Measurements from ENCODE around the gene MAST3.
A peak's percentile ranks its signal among the peaks of the same experiment; 100 is the strongest.
"Not testable (repeated sequence)": the region's sequence is repeated elsewhere in the genome, so short reads cannot be mapped to it uniquely, and the experiment has no call there.

The MAST3 gene

DNA sequence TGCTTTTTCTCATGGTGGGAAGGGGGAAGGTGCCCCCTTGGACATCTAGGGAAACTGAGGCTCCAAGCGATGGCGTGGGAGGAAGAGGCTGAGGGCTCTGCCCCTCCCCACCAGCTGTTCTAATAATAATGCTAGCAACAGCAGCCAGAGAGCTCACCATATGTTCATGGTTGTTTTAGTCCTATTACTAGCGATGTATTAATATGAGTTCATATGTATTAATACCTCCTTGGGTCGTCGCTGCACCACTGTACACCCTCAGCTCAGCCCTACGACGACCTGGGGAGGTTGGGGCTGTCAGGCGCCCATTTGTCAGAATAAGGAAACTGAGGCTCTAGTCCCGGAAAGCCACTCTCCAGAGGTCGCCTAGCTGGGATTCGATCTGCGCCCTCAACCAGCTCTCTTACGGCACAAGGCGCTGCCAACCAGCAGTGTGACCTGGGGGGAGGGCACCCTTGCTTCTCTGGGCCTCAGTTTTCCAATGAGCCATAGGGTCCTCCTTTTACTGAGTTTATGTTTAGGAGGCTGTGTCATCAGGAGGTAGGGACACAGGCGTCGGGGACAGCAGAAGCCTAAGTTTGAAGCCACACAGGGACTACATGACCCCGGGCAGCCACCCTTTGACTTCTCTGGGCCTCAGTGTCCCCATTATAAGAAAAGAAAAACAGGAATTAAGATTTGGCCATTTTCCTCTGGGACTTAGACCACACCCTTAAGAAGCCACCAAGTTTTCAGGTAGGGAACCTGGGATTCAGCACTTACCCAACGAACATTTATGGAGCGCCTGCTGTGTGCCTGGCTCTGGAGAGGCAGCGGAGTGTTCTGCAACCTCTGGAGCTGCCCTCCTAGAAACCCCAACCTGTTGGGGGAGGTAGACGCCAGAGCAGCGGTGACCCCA lies 664 bp downstream of the MAST3 start:
- peak; percentile 81; the same call in 1 of the 2 replicates for TF ChIP-seq POLR2A (IDR thresholded peaks at IDR 0.05; ENCODE audit: low read depth, low read length)
- TF ChIP-seq POLR2AphosphoS5 (IDR thresholded peaks at IDR 0.05; ENCODE audit: low read depth, low read length), result no peak
- FAIRE-seq (peak; percentile 48), DNase-seq (ENCODE audit: insufficient read length, low spot score) (no peak)

- DNase-seq (ENCODE audit: insufficient read length, low spot score) (peak; percentile 75), FAIRE-seq (peak; percentile 93)
- TF ChIP-seq SPI1 (IDR thresholded peaks at IDR 0.05; ENCODE audit: low read depth, low read length), result peak; percentile 90
- peak; percentile 57; the same call in 1 of the 2 replicates for TF ChIP-seq POLR2AphosphoS5 (IDR thresholded peaks at IDR 0.05; ENCODE audit: low read depth, low read length)
- peak; percentile 73 for TF ChIP-seq TAF1 (IDR thresholded peaks at IDR 0.05; ENCODE audit: low read depth, low read length)
- TF ChIP-seq POLR2A (IDR thresholded peaks at IDR 0.05; ENCODE audit: low read depth, low read length), result no peak; the same call in 1 of the 2 replicates
- peak; percentile 25; the same call in 1 of the 2 replicates for TF ChIP-seq POU2F2 (IDR thresholded peaks at IDR 0.05; ENCODE audit: low read depth, low read length)
- peak; percentile 99 for TF ChIP-seq PAX5 (IDR thresholded peaks at IDR 0.05; ENCODE audit: insufficient read depth, low read length, severe bottlenecking)
These were observed 1.5 kb downstream of the MAST3 start for GRCh38 chr19:18098891-18099622.

GRCh38 chr19:18099623-18099995 lies 2.0 kb downstream of the MAST3 start:
- DNase-seq (ENCODE audit: insufficient read length, low spot score) (no peak), FAIRE-seq (no peak)
- TF ChIP-seq TAF1 (IDR thresholded peaks at IDR 0.05; ENCODE audit: low read depth, low read length) (no peak), POLR2AphosphoS5 (IDR thresholded peaks at IDR 0.05; ENCODE audit: low read depth, low read length) (no peak), POLR2A (IDR thresholded peaks at IDR 0.05; ENCODE audit: low read depth, low read length) (no peak), POU2F2 (IDR thresholded peaks at IDR 0.05; ENCODE audit: low read depth, low read length) (no peak), PAX5 (IDR thresholded peaks at IDR 0.05; ENCODE audit: insufficient read depth, low read length, severe bottlenecking) (no peak), SPI1 (IDR thresholded peaks at IDR 0.05; ENCODE audit: low read depth, low read length) (no peak)

DNA sequence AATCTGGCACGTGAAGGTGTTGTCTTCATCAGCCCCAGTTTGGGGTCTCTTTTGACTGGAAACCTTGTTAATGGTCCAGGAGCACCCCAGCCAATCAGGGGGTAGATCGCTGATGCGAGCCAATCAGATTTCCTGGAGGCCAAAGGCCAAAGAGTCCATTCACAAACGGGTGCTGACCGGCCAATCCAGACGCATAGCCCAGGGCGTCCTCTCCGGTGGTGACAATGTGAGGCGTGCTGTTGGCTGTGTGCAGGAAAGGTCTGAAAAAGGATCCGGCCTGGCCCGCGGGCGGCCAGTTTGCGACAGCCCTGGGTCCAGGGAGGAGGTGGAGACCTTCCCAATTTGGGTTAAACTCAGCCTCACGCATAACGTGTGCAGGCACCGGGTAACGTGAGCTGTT lies 3.1 kb downstream of the MAST3 start:
- no peak for DNase-seq (ENCODE audit: insufficient read length, low spot score)
- peak; percentile 56 for FAIRE-seq

GRCh38 chr19:18101268-18101667 lies 3.7 kb downstream of the MAST3 start:
- FAIRE-seq (no peak), DNase-seq (ENCODE audit: insufficient read length, low spot score) (no peak)
- TF ChIP-seq POLR2A (IDR thresholded peaks at IDR 0.05; ENCODE audit: low read depth, low read length) (no peak), TAF1 (IDR thresholded peaks at IDR 0.05; ENCODE audit: low read depth, low read length) (no peak), SPI1 (IDR thresholded peaks at IDR 0.05; ENCODE audit: low read depth, low read length) (no peak), POU2F2 (IDR thresholded peaks at IDR 0.05; ENCODE audit: low read depth, low read length) (no peak), PAX5 (IDR thresholded peaks at IDR 0.05; ENCODE audit: insufficient read depth, low read length, severe bottlenecking) (no peak), POLR2AphosphoS5 (IDR thresholded peaks at IDR 0.05; ENCODE audit: low read depth, low read length) (no peak)

More for the DNA sequence above, 3.1 kb downstream of the MAST3 start:
- no peak for TF ChIP-seq TAF1 (IDR thresholded peaks at IDR 0.05; ENCODE audit: low read depth, low read length)
- TF ChIP-seq POLR2A (IDR thresholded peaks at IDR 0.05; ENCODE audit: low read depth, low read length), result no peak
- TF ChIP-seq POU2F2 (IDR thresholded peaks at IDR 0.05; ENCODE audit: low read depth, low read length), result no peak
- TF ChIP-seq PAX5 (IDR thresholded peaks at IDR 0.05; ENCODE audit: insufficient read depth, low read length, severe bottlenecking), result no peak
- TF ChIP-seq POLR2AphosphoS5 (IDR thresholded peaks at IDR 0.05; ENCODE audit: low read depth, low read length), result no peak
- no peak for TF ChIP-seq SPI1 (IDR thresholded peaks at IDR 0.05; ENCODE audit: low read depth, low read length)

GRCh38 chr19:18102916-18103542 lies 5.5 kb downstream of the MAST3 start:
- no peak for DNase-seq (ENCODE audit: insufficient read length, low spot score)
- TF ChIP-seq SPI1 (IDR thresholded peaks at IDR 0.05; ENCODE audit: low read depth, low read length) (no peak), TAF1 (IDR thresholded peaks at IDR 0.05; ENCODE audit: low read depth, low read length) (no peak), POLR2A (IDR thresholded peaks at IDR 0.05; ENCODE audit: low read depth, low read length) (no peak), POLR2AphosphoS5 (IDR thresholded peaks at IDR 0.05; ENCODE audit: low read depth, low read length) (no peak)
- no peak for FAIRE-seq

DNA sequence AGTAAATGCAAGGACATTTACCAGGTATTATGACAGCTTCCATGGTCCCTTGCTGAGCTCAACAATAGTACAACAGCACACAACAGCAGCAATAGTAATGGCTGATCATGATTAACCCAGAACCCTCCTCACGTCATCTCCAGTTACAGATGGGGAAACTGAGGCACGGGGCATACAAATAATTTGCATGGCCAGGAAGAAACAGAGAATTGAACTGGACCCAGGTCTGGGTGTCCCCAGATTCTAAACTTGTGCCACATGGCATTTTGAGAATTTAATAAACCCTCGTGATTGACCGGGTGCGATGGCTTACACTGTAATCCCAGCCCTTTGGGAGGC lies 7.2 kb downstream of the MAST3 start:
- DNase-seq (ENCODE audit: insufficient read length, low spot score), result no peak
- FAIRE-seq, result no peak
- no peak for TF ChIP-seq SPI1 (IDR thresholded peaks at IDR 0.05; ENCODE audit: low read depth, low read length)
- TF ChIP-seq POLR2A (IDR thresholded peaks at IDR 0.05; ENCODE audit: low read depth, low read length), result no peak
- TF ChIP-seq PAX5 (IDR thresholded peaks at IDR 0.05; ENCODE audit: insufficient read depth, low read length, severe bottlenecking), result no peak
- no peak for TF ChIP-seq POU2F2 (IDR thresholded peaks at IDR 0.05; ENCODE audit: low read depth, low read length)
- no peak for TF ChIP-seq TAF1 (IDR thresholded peaks at IDR 0.05; ENCODE audit: low read depth, low read length)
- no peak for TF ChIP-seq POLR2AphosphoS5 (IDR thresholded peaks at IDR 0.05; ENCODE audit: low read depth, low read length)

DNA sequence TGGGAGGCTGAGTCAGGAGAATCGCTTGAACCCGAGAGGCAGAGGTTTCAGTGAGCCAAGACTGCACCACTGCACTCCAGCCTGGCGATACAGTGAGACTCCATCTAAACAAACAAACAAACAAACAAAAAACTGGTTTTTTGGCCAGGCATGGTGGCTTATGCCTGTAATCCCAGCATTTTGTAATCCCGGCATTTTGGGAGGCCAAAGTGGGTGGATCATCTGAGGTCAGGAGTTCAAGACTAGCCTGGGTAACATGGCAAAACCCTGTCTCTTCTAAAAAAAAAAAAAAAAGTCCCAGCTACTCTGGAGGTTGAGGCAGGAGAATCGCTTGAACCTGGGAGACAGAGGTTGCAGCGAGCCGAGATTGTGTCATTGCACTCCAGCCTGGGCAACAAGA lies 7.7 kb downstream of the MAST3 start:
- not testable (repeated sequence) for FAIRE-seq; DNase-seq (ENCODE audit: insufficient read length, low spot score)

DNA sequence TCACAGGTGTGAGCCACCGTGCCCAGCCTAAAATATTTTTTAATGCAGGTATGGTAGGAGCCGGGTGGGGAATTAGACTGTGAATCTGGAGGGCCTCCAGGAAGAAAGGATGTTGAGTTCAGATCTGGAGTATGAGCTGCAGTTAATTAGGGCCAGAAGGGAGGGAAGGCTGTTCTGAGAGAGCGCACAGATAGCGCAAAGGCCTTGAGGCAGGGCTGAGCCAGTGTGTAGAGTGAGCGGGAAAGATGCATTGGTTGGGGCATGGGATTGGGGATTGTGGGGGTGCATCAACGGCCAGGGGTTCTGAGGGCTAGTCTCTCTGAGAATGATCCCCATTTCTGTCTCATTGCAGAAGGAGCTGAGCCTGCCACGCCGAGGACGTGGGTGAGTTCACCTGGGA lies 9.7 kb downstream of the MAST3 start:
- no peak for TF ChIP-seq POU2F2 (IDR thresholded peaks at IDR 0.05; ENCODE audit: low read depth, low read length)
- no peak for TF ChIP-seq POLR2A (IDR thresholded peaks at IDR 0.05; ENCODE audit: low read depth, low read length)
- TF ChIP-seq PAX5 (IDR thresholded peaks at IDR 0.05; ENCODE audit: insufficient read depth, low read length, severe bottlenecking), result no peak
- TF ChIP-seq TAF1 (IDR thresholded peaks at IDR 0.05; ENCODE audit: low read depth, low read length), result no peak
- no peak for TF ChIP-seq SPI1 (IDR thresholded peaks at IDR 0.05; ENCODE audit: low read depth, low read length)
- no peak for TF ChIP-seq POLR2AphosphoS5 (IDR thresholded peaks at IDR 0.05; ENCODE audit: low read depth, low read length)
- FAIRE-seq (no peak), DNase-seq (ENCODE audit: insufficient read length, low spot score) (no peak)

Data from GM12891 (cell line).